Testis (tissue), 2 donors: ENCODE results near the gene TM4SF4.

Experiments
- CTCF ChIP-seq, 3 experiments: fragments of 450-650 bp in 2 of 3; fragments of 200-600 bp in 1 of 3; sonication (generic) in 1 of 3; IDR thresholded peaks; one replicate each; pipeline ENCODE4 v1.5.1; 2016 to 2019; ENCODE audit warnings: antibody characterized with exemption in 3 of 3, mild to moderate bottlenecking in 2 of 3, moderate library complexity in 1 of 3
- POLR2A ChIP-seq: fragments of 450-650 bp; IDR thresholded peaks from one replicate; pipeline ENCODE4 v1.6.1; 2017; ENCODE audit warnings: antibody characterized with exemption, mild to moderate bottlenecking, moderate library complexity

DNA sequence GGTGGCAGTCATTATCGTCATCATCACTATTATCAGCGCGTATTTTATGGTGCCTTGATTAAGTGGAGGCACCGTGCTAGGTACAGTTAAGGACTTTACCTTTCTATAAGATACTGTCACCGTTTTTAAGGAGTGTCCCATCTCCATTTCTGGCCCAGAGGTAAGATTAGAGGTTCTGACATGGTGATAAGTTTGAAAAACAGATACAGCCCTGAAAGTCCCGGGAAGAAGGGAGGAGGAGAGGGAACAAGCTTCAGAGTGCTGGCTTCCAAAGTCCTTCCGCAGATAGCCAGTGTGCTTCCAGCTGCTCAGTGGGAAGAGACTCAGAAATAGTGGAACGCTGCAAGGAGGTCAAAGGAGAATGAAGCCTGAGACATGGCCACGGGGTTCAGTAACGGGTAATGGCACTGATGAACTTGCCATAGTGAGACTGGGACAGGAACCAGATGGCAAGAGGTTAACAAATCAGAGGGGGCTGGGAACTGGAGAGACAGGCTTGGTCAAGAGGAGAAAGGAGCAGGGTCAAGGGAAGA is 9.1 kb upstream of the TM4SF4 start:
- TF ChIP-seq CTCF (IDR thresholded peaks at IDR 0.05) (no peak), POLR2A (no peak)
